Activated T-cell treated with anti-CD3 and anti-CD28 coated beads, Interleukin-2, amount 50 U/mL, for 24 hours (primary cell): ENCODE results near the gene SLC7A11.

ENCODE experiments used
- DNase-seq: peaks from one replicate; pipeline ENCODE4 v3.0.0-alpha.2; 2020
- H3K27ac Mint-ChIP-seq: 2 replicates; pipeline ENCODE4 v1.8.0; 2020; ENCODE audit warnings: mild to moderate bottlenecking, mixed read lengths
- H3K27me3 Mint-ChIP-seq: 2 replicates; pipeline ENCODE4 v1.8.0; 2020; ENCODE audit warnings: mixed read lengths
- H3K36me3 Mint-ChIP-seq: 2 replicates; pipeline ENCODE4 v1.8.0; 2020; ENCODE audit warnings: low read depth, mixed read lengths
- H3K4me1 Mint-ChIP-seq: 2 replicates; pipeline ENCODE4 v1.8.0; 2020; ENCODE audit warnings: low read depth, mixed read lengths
- H3K4me3 Mint-ChIP-seq: 2 replicates; pipeline ENCODE4 v1.8.0; 2020; ENCODE audit warnings: mild to moderate bottlenecking, moderate library complexity, mixed read lengths
- H3K9me3 Mint-ChIP-seq: 2 replicates; pipeline ENCODE4 v1.8.0; 2020; ENCODE audit warnings: mixed read lengths

Gene SLC7A11

GRCh38 chr4:138182838-138183426 is 59.2 kb downstream of the SLC7A11 start:
- Mint-ChIP-seq H3K9me3 (peaks cover 2% of the 10 kb centered on the region), H3K27ac (no peak overlapping the region), H3K27me3 (no peaks in the 10 kb centered on the region), H3K4me3 (no peak overlapping the region), H3K4me1 (no peaks in the 10 kb centered on the region), H3K36me3 (no peaks in the 10 kb centered on the region)
- no peak for DNase-seq

GRCh38 chr4:138181287-138181686 is 60.9 kb downstream of the SLC7A11 start:
- Mint-ChIP-seq H3K4me1 (no peaks in the 10 kb centered on the region), H3K9me3 (peaks cover 2% of the 10 kb centered on the region), H3K27me3 (no peaks in the 10 kb centered on the region), H3K36me3 (no peaks in the 10 kb centered on the region), H3K4me3 (no peak overlapping the region), H3K27ac (no peak overlapping the region)
- no peak for DNase-seq

GRCh38 chr4:138178566-138178965 is 63.6 kb downstream of the SLC7A11 start:
- H3K27me3 Mint-ChIP-seq = no peaks in the 10 kb centered on the region
- no peak overlapping the region for H3K4me3 Mint-ChIP-seq
- no peaks in the 10 kb centered on the region for H3K36me3 Mint-ChIP-seq
- H3K9me3 Mint-ChIP-seq = peaks cover 2% of the 10 kb centered on the region
- no peaks in the 10 kb centered on the region for H3K4me1 Mint-ChIP-seq
- DNase-seq = no peak
- no peak overlapping the region for H3K27ac Mint-ChIP-seq

- peaks cover 2% of the 10 kb centered on the region for H3K9me3 Mint-ChIP-seq
- no peaks in the 10 kb centered on the region for H3K27me3 Mint-ChIP-seq
- no peaks in the 10 kb centered on the region for H3K36me3 Mint-ChIP-seq
- no peak overlapping the region for H3K27ac Mint-ChIP-seq
- H3K4me1 Mint-ChIP-seq = no peaks in the 10 kb centered on the region
- no peak for DNase-seq
- no peak overlapping the region for H3K4me3 Mint-ChIP-seq
Measured at GRCh38 chr4:138177278-138177968, 64.7 kb downstream of the SLC7A11 start.

- no peaks in the 10 kb centered on the region for H3K27me3 Mint-ChIP-seq
- no peaks in the 10 kb centered on the region for H3K36me3 Mint-ChIP-seq
- no peak overlapping the region for H3K27ac Mint-ChIP-seq
- peaks cover 2% of the 10 kb centered on the region for H3K9me3 Mint-ChIP-seq
- DNase-seq = no peak
- no peaks in the 10 kb centered on the region for H3K4me1 Mint-ChIP-seq
- H3K4me3 Mint-ChIP-seq = no peak overlapping the region
Measured at GRCh38 chr4:138174981-138175794, 67.0 kb downstream of the SLC7A11 start.

GRCh38 chr4:138164208-138164607 is 77.9 kb downstream of the SLC7A11 start:
- Mint-ChIP-seq H3K27me3 (no peaks in the 10 kb centered on the region), H3K36me3 (no peaks in the 10 kb centered on the region), H3K4me3 (no peak overlapping the region), H3K27ac (no peak overlapping the region), H3K9me3 (no peaks in the 10 kb centered on the region), H3K4me1 (no peaks in the 10 kb centered on the region)
- DNase-seq = no peak

- no peaks in the 10 kb centered on the region for H3K36me3 Mint-ChIP-seq
- no peak overlapping the region for H3K27ac Mint-ChIP-seq
Measured at GRCh38 chr4:138163171-138163570, 79.0 kb downstream of the SLC7A11 start.

GRCh38 chr4:138162259-138162658 is 79.9 kb downstream of the SLC7A11 start:
- no peaks in the 10 kb centered on the region for H3K4me1 Mint-ChIP-seq
- no peak overlapping the region for H3K4me3 Mint-ChIP-seq
- H3K36me3 Mint-ChIP-seq = no peaks in the 10 kb centered on the region
- no peak overlapping the region for H3K27ac Mint-ChIP-seq
- H3K9me3 Mint-ChIP-seq = no peaks in the 10 kb centered on the region
- DNase-seq = no peak
- no peaks in the 10 kb centered on the region for H3K27me3 Mint-ChIP-seq

More at GRCh38 chr4:138163171-138163570, 79.0 kb downstream of the SLC7A11 start:
- H3K9me3 Mint-ChIP-seq = no peaks in the 10 kb centered on the region
- H3K4me1 Mint-ChIP-seq = no peaks in the 10 kb centered on the region
- no peaks in the 10 kb centered on the region for H3K27me3 Mint-ChIP-seq
- no peak for DNase-seq
- H3K4me3 Mint-ChIP-seq = no peak overlapping the region

- no peaks in the 10 kb centered on the region for H3K27me3 Mint-ChIP-seq
- no peaks in the 10 kb centered on the region for H3K9me3 Mint-ChIP-seq
- H3K27ac Mint-ChIP-seq = no peak overlapping the region
- no peak for DNase-seq
- no peak overlapping the region for H3K4me3 Mint-ChIP-seq
- no peaks in the 10 kb centered on the region for H3K4me1 Mint-ChIP-seq
- no peaks in the 10 kb centered on the region for H3K36me3 Mint-ChIP-seq
Measured at GRCh38 chr4:138161351-138161750, 80.8 kb downstream of the SLC7A11 start.

- H3K36me3 Mint-ChIP-seq = no peaks in the 10 kb centered on the region
- no peak for DNase-seq
- no peaks in the 10 kb centered on the region for H3K27me3 Mint-ChIP-seq
- no peak overlapping the region for H3K4me3 Mint-ChIP-seq
- H3K27ac Mint-ChIP-seq = no peak overlapping the region
- no peaks in the 10 kb centered on the region for H3K4me1 Mint-ChIP-seq
- no peaks in the 10 kb centered on the region for H3K9me3 Mint-ChIP-seq
Measured at GRCh38 chr4:138158746-138159297, 83.3 kb downstream of the SLC7A11 start.

GRCh38 chr4:138140879-138141278 is 101.3 kb downstream of the SLC7A11 start:
- Mint-ChIP-seq H3K27me3 (no peaks in the 10 kb centered on the region), H3K4me3 (no peak overlapping the region), H3K27ac (no peak overlapping the region), H3K9me3 (no peaks in the 10 kb centered on the region), H3K36me3 (no peaks in the 10 kb centered on the region), H3K4me1 (no peaks in the 10 kb centered on the region)
- DNase-seq = no peak

GRCh38 chr4:138138774-138139173 is 103.4 kb downstream of the SLC7A11 start:
- H3K9me3 Mint-ChIP-seq = no peaks in the 10 kb centered on the region
- H3K27ac Mint-ChIP-seq = no peak overlapping the region
- no peak overlapping the region for H3K4me3 Mint-ChIP-seq
- no peaks in the 10 kb centered on the region for H3K4me1 Mint-ChIP-seq
- H3K36me3 Mint-ChIP-seq = no peaks in the 10 kb centered on the region
- H3K27me3 Mint-ChIP-seq = no peaks in the 10 kb centered on the region
- no peak for DNase-seq

- Mint-ChIP-seq H3K36me3 (no peaks in the 10 kb centered on the region), H3K4me1 (no peaks in the 10 kb centered on the region), H3K27me3 (no peaks in the 10 kb centered on the region), H3K4me3 (no peak overlapping the region), H3K9me3 (peaks cover 12% of the 10 kb centered on the region), H3K27ac (no peak overlapping the region)
- no peak for DNase-seq
Measured at GRCh38 chr4:138135610-138136009, 106.5 kb downstream of the SLC7A11 start.

GRCh38 chr4:138118270-138118669 is 123.9 kb downstream of the SLC7A11 start:
- no peaks in the 10 kb centered on the region for H3K4me1 Mint-ChIP-seq
- no peaks in the 10 kb centered on the region for H3K36me3 Mint-ChIP-seq
- no peak for DNase-seq
- H3K27ac Mint-ChIP-seq = no peak overlapping the region
- H3K4me3 Mint-ChIP-seq = no peak overlapping the region
- no peaks in the 10 kb centered on the region for H3K9me3 Mint-ChIP-seq
- H3K27me3 Mint-ChIP-seq = no peaks in the 10 kb centered on the region

- H3K9me3 Mint-ChIP-seq = no peaks in the 10 kb centered on the region
- no peaks in the 10 kb centered on the region for H3K4me1 Mint-ChIP-seq
- no peak overlapping the region for H3K4me3 Mint-ChIP-seq
- no peaks in the 10 kb centered on the region for H3K36me3 Mint-ChIP-seq
- no peak for DNase-seq
- no peaks in the 10 kb centered on the region for H3K27me3 Mint-ChIP-seq
- no peak overlapping the region for H3K27ac Mint-ChIP-seq
Measured at GRCh38 chr4:138115053-138115452, 127.1 kb downstream of the SLC7A11 start.
